A549 (cell line): ENCODE data around the gene USO1. TPM values are rescaled to one million over a fixed set of nuclear protein-coding genes. Genes with fewer than 3 reads are reported as not detected.
A peak's percentile ranks its signal among the peaks of the same experiment; 100 is the strongest.

Experiments
- ATAC-seq, 2 experiments: fragments of 200-7000 bp in 1 of 2; fragments of >200 bp in 1 of 2; cut with Nextera tagmentation in 1 of 2; cut with Tn5 transposase in 1 of 2; 3 replicates each; pipeline versions ENCODE4 v1.8.0 to v1.9.1; 2018 to 2020; ENCODE audit warnings: mild to moderate bottlenecking in 1 of 2, moderate library complexity in 1 of 2
- CTCF ChIA-PET: fragments of 300-600 bp; sonication (Branson Sonifier 250); formaldehyde crosslinking; extraction: SDS; loops from one replicate; lab custom pipeline; 2021; ENCODE audit warnings: antibody characterized with exemption, inconsistent platforms; lab: Yijun Ruan, JAX
- POLR2A ChIA-PET: fragments of 350-600 bp; formaldehyde crosslinking; extraction: SDS; loops from one replicate; lab custom pipeline; 2021; ENCODE audit warnings: antibody characterized with exemption, inconsistent platforms; lab: Yijun Ruan, JAX
- DNase-seq, 2 experiments: peaks; one replicate each; pipeline versions ENCODE4 v3.0.0 to v3.0.0-alpha.2; 2011 to 2016; ENCODE audit warnings: low read depth in 1 of 2, low spot score in 1 of 2
- FAIRE-seq: peaks from 2 replicates; lab custom pipeline; 2011; peaks lifted over from hg19 to GRCh38; lab: Jason Lieb, UNC
- H3K27ac ChIP-seq, 2 experiments: fragments of >200 bp; sonication (Bioruptor Twin); formaldehyde crosslinking; 3 replicates each; pipeline ENCODE4 v1.5.1; 2016 to 2017
- H3K4me1 ChIP-seq: fragments of >200 bp; sonication (Bioruptor Twin); formaldehyde crosslinking; 3 replicates; pipeline ENCODE4 v1.6.1; 2016
- H3K4me2 ChIP-seq: fragments of >200 bp; sonication (Bioruptor Twin); formaldehyde crosslinking; 3 replicates; pipeline ENCODE4 v1.6.1; 2016
- H3K4me3 ChIP-seq: fragments of >200 bp; sonication (Bioruptor Twin); formaldehyde crosslinking; 3 replicates; pipeline ENCODE4 v1.5.1; 2016
- H3K9me3 ChIP-seq: fragments of >200 bp; sonication (Bioruptor Twin); formaldehyde crosslinking; 3 replicates; pipeline ENCODE4 v1.6.1; 2016
- ATOH8 ChIP-seq: fragments of 250-450 bp; sonication (Bioruptor Pico); IDR thresholded peaks from 2 replicates; pipeline ENCODE4 v1.5.0; 2020; ENCODE audit warnings: low read depth, mild to moderate bottlenecking, moderate library complexity
- BCL3 ChIP-seq: fragments of >200 bp; sonication (Bioruptor Twin); formaldehyde crosslinking; IDR thresholded peaks from 3 replicates; pipeline ENCODE4 v1.6.1; 2016
- CBX2 ChIP-seq: fragments of 200-600 bp; sonication (generic); IDR thresholded peaks from 2 replicates; pipeline ENCODE4 v1.6.1; 2016; ENCODE audit warnings: low read depth, mild to moderate bottlenecking, borderline replicate concordance
- CBX8 ChIP-seq: fragments of 200-600 bp; sonication (generic); IDR thresholded peaks from 2 replicates; pipeline ENCODE4 v1.6.1; 2016
- CTCF ChIP-seq: fragments of >200 bp; sonication (Bioruptor Twin); formaldehyde crosslinking; IDR thresholded peaks from 3 replicates; pipeline ENCODE4 v1.5.1; 2016
- EHMT2 ChIP-seq: fragments of 200-600 bp; sonication (generic); IDR thresholded peaks from 2 replicates; pipeline ENCODE4 v1.6.1; 2016; ENCODE audit warnings: antibody characterized with exemption, low read depth, mild to moderate bottlenecking, moderate library complexity
- EP300 ChIP-seq, 2 experiments: fragments of >200 bp; sonication (Bioruptor Twin); formaldehyde crosslinking; IDR thresholded peaks; 2 replicates in 1 of 2; 3 replicates in 1 of 2; pipeline ENCODE4 v1.6.1; 2016 to 2017
- FOSL2 ChIP-seq, 2 experiments: fragments of 450-650 bp in 1 of 2; fragments of >200 bp in 1 of 2; sonication (Bioruptor Twin) in 1 of 2; formaldehyde crosslinking; IDR thresholded peaks; 2 replicates each; pipeline versions ENCODE4 v1.5.0 to v1.6.1; 2016 to 2020; ENCODE audit warnings: mild to moderate bottlenecking in 1 of 2, moderate library complexity in 1 of 2
- HEYL ChIP-seq: fragments of 250-450 bp; sonication (Bioruptor Pico); IDR thresholded peaks from 2 replicates; pipeline ENCODE4 v1.8.0; 2021; ENCODE audit warnings: mild to moderate bottlenecking, moderate library complexity
- HMGXB4 ChIP-seq: fragments of 250-450 bp; sonication (Bioruptor Pico); IDR thresholded peaks from 2 replicates; pipeline ENCODE4 v1.5.0; 2021; ENCODE audit warnings: mild to moderate bottlenecking, moderate library complexity, borderline replicate concordance
- JUN ChIP-seq, 2 experiments: fragments of >200 bp; sonication (Bioruptor Twin); formaldehyde crosslinking; IDR thresholded peaks; 2 replicates in 1 of 2; 3 replicates in 1 of 2; pipeline ENCODE4 v1.6.1; 2016 to 2017
- KDM5A ChIP-seq: fragments of 200-600 bp; sonication (generic); IDR thresholded peaks from 2 replicates; pipeline ENCODE4 v1.6.1; 2016; ENCODE audit warnings: antibody characterized with exemption, mild to moderate bottlenecking
- MAX ChIP-seq: IDR thresholded peaks from 2 replicates; pipeline ENCODE4 v1.6.1; 2012
- MYC ChIP-seq: IDR thresholded peaks from 2 replicates; pipeline ENCODE4 v1.6.1; 2012; ENCODE audit warnings: mild to moderate bottlenecking, inconsistent platforms, low read length, improper control_type of control experiment, borderline replicate concordance
- NFE2L2 ChIP-seq: fragments of 150-350 bp; conservative IDR thresholded peaks from 2 replicates; pipeline ENCODE4 v1.6.1; 2014; ENCODE audit warnings: low read length
- POLR2AphosphoS2 ChIP-seq: conservative IDR thresholded peaks from 2 replicates; pipeline ENCODE4 v1.6.1; 2012; ENCODE audit warnings: low read length, improper control_type of control experiment, inconsistent platforms
- RAD21 ChIP-seq, 2 experiments: fragments of >200 bp in 1 of 2; sonication (Bioruptor Twin) in 1 of 2; formaldehyde crosslinking in 1 of 2; IDR thresholded peaks in 1 of 2; conservative IDR thresholded peaks in 1 of 2; 2 replicates in 1 of 2; 3 replicates in 1 of 2; pipeline ENCODE4 v1.6.1; 2012 to 2018; ENCODE audit warnings: inconsistent platforms in 1 of 2
- RARB ChIP-seq: fragments of 250-450 bp; sonication (Bioruptor Pico); IDR thresholded peaks from 2 replicates; pipeline ENCODE4 v1.8.0; 2021; ENCODE audit warnings: mild to moderate bottlenecking, moderate library complexity
- USF2 ChIP-seq: fragments of 450-650 bp; IDR thresholded peaks from 2 replicates; pipeline ENCODE4 v1.6.1; 2014; ENCODE audit warnings: antibody characterized with exemption
- ZFP36 ChIP-seq: fragments of 450-650 bp; IDR thresholded peaks from 2 replicates; pipeline ENCODE4 v1.6.1; 2014; ENCODE audit warnings: borderline replicate concordance; ENCODE audit not compliant: partially characterized antibody
- ZSCAN20 ChIP-seq: fragments of 250-450 bp; sonication (Bioruptor Pico); IDR thresholded peaks from 2 replicates; pipeline ENCODE4 v1.8.0; 2022; ENCODE audit warnings: mild to moderate bottlenecking, moderate library complexity
- WGBS: methylation state at CpG from one replicate; pipeline ENCODE4 v1.1.6; 2017; ENCODE audit errors: missing lambda C conversion rate; 5-methylcytosine and 5-hydroxymethylcytosine counted together
- polyA plus RNA-seq, 4 experiments: library from polyadenylated mRNA; depleted of rRNA in 3 of 4; stranded (reverse); fragments of >200 nt; fragmentation: RNase III in 1 of 4; extraction: RNeasy Plus Mini Kit Qiagen cat#74134 plus additional on column Dnase treatment in 1 of 4; gene quantifications; 2 replicates in 3 of 4; 3 replicates in 1 of 4; pipeline ENCODE4 v1.2.3, GENCODE V29; 2011 to 2017

Gene USO1
- polyA plus RNA-seq, 2 of the 4 experiments (the other 2 are of a cell fraction) = 54.7 to 97.6 TPM

GRCh38 chr4:75705198-75705977 lies 19.0 kb upstream of the USO1 start:
- POLR2A ChIA-PET = no interaction called here

GRCh38 chr4:75708218-75708691 lies 16.1 kb upstream of the USO1 start:
- POLR2A ChIA-PET = no interaction called here
- Histone ChIP-seq H3K4me2 (0 out of 3 replicates have a peak overlapping the region, but pooled peaks have one; percentile 38), H3K4me3 (no peak overlapping the region), H3K4me1 (peaks cover 18% of the 10 kb centered on the region), H3K27ac (no peak overlapping the region), H3K9me3 (no peaks in the 10 kb centered on the region)
- no peak for FAIRE-seq
- TF ChIP-seq RARB (CRISPR knock-in tag) (no peak), CTCF (peak; percentile 28; the same call in 2 of the 3 replicates), NFE2L2 (no peak), MYC (no peak), ZFP36 (no peak), CBX8 (no peak), RAD21 (conservative IDR thresholded peaks at IDR 0.05 in 1 of 2, IDR thresholded peaks at IDR 0.05 in 1 of 2) (peak in 1 of 2 experiments; percentile 31; a peak in 1 of 5 replicates), FOSL2 (IDR thresholded peaks at IDR 0.05) (no peak), FOSL2 (CRISPR knock-in tag; IDR thresholded peaks at IDR 0.05) (no peak), HMGXB4 (CRISPR knock-in tag) (no peak)
- ATAC-seq = peak; percentile 34 to 82; a peak in 4 of 6 replicates
- WGBS = 71% methylated on average over 2 of the region's 3 CpGs
- CTCF ChIA-PET = interaction anchor here (0.6 to 2.7 kb wide), 3 partner anchors 12 to 75 kb away, joined by 3 to 16 read pairs (median 3); partner anchors contain the start of gene USO1
- peak in 1 of 2 experiments; percentile 50 for DNase-seq

More at GRCh38 chr4:75705198-75705977, 19.0 kb upstream of the USO1 start:
- FAIRE-seq (no peak), DNase-seq (no peak), ATAC-seq (no peak)
- Histone ChIP-seq H3K4me2 (no peak overlapping the region), H3K9me3 (no peaks in the 10 kb centered on the region), H3K4me3 (no peak overlapping the region), H3K27ac (no peak overlapping the region), H3K4me1 (peaks cover 25% of the 10 kb centered on the region)
- TF ChIP-seq USF2 = no peak
- no peak for TF ChIP-seq KDM5A
- TF ChIP-seq MAX = no peak
- TF ChIP-seq MYC = no peak
- no peak for TF ChIP-seq ATOH8 (CRISPR knock-in tag)
- no peak for TF ChIP-seq BCL3
- no peak for TF ChIP-seq CBX2
- TF ChIP-seq EHMT2 = no peak
- TF ChIP-seq ZSCAN20 (CRISPR knock-in tag) = no peak
- no peak for TF ChIP-seq EP300 (IDR thresholded peaks at IDR 0.05)
- no peak for TF ChIP-seq JUN (IDR thresholded peaks at IDR 0.05)
- TF ChIP-seq HEYL (CRISPR knock-in tag) = no peak
- TF ChIP-seq POLR2AphosphoS2 = no peak
- CTCF ChIA-PET = interaction anchor here (0.6 to 1.5 kb wide), 4 partner anchors 18 to 143 kb away, joined by 3 to 4 read pairs (median 4); partner anchors contain the start of gene USO1
- 92% methylated on average over 6 of the region's 6 CpGs for WGBS
